ENCODE measurements around the gene RSAD1. TPM values are rescaled to one million over a fixed set of nuclear protein-coding genes. Genes with fewer than 3 reads are reported as not detected.

The RSAD1 gene
- total RNA-seq, 1 donor from 2014 or later: 42.4 TPM

- Mint-ChIP-seq H3K4me3 (no peak overlapping the region), H3K4me1 (peaks cover 11% of the 10 kb centered on the region), H3K36me3 (ENCODE audit: low read depth) (no peaks in the 10 kb centered on the region), H3K27ac (ENCODE audit: unreplicated experiment) (no peak overlapping the region), H3K9me3 (no peaks in the 10 kb centered on the region), H3K27me3 (ENCODE audit: low read depth) (peaks cover 72% of the 10 kb centered on the region)
- no peak for DNase-seq (ENCODE audit: low read depth, low spot score)
- TF ChIP-seq CTCF (conservative IDR thresholded peaks at IDR 0.05): no peak
Observed at GRCh38 chr17:50531428-50532025, 52.9 kb downstream of the RSAD1 start.

- TF ChIP-seq CTCF (conservative IDR thresholded peaks at IDR 0.05): no peak
- Mint-ChIP-seq H3K9me3 (no peaks in the 10 kb centered on the region), H3K36me3 (ENCODE audit: low read depth) (no peaks in the 10 kb centered on the region), H3K27ac (ENCODE audit: unreplicated experiment) (no peak within 1 kb of the TSS), H3K4me3 (no peak within 1 kb of the TSS), H3K4me1 (peaks cover 11% of the 10 kb centered on the region), H3K27me3 (ENCODE audit: low read depth) (peaks cover 72% of the 10 kb centered on the region)
- DNase-seq (ENCODE audit: low read depth, low spot score): no peak
Observed at GRCh38 chr17:50532452-50533024, 53.9 kb downstream of the RSAD1 start, which contains the start of gene EPN3. Gene EPN3, plus strand, starts transcription at chr17:50532735. Its CDS starts 3,822 bp downstream, at chr17:50536557.

GRCh38 chr17:50533185-50533584 lies 54.5 kb downstream of the RSAD1 start:
- Mint-ChIP-seq H3K27me3 (ENCODE audit: low read depth) (peaks cover 72% of the 10 kb centered on the region), H3K9me3 (no peaks in the 10 kb centered on the region), H3K4me3 (no peak overlapping the region), H3K4me1 (peaks cover 12% of the 10 kb centered on the region), H3K36me3 (ENCODE audit: low read depth) (no peaks in the 10 kb centered on the region), H3K27ac (ENCODE audit: unreplicated experiment) (no peak overlapping the region)
- DNase-seq (ENCODE audit: low read depth, low spot score): no peak
- TF ChIP-seq CTCF (conservative IDR thresholded peaks at IDR 0.05): no peak

- Mint-ChIP-seq H3K27ac (ENCODE audit: unreplicated experiment) (no peak overlapping the region), H3K9me3 (no peaks in the 10 kb centered on the region), H3K4me3 (no peak overlapping the region), H3K27me3 (ENCODE audit: low read depth) (peaks cover 69% of the 10 kb centered on the region), H3K36me3 (ENCODE audit: low read depth) (no peaks in the 10 kb centered on the region), H3K4me1 (peaks cover 16% of the 10 kb centered on the region)
- no peak for TF ChIP-seq CTCF (conservative IDR thresholded peaks at IDR 0.05)
- DNase-seq (ENCODE audit: low read depth, low spot score): no peak
Observed at GRCh38 chr17:50533720-50534148, 55.1 kb downstream of the RSAD1 start.

GRCh38 chr17:50534222-50534978 lies 55.7 kb downstream of the RSAD1 start:
- DNase-seq (ENCODE audit: low read depth, low spot score): no peak
- Mint-ChIP-seq H3K36me3 (ENCODE audit: low read depth) (no peaks in the 10 kb centered on the region), H3K27ac (ENCODE audit: unreplicated experiment) (no peak overlapping the region), H3K4me3 (no peak overlapping the region), H3K27me3 (ENCODE audit: low read depth) (peaks cover 65% of the 10 kb centered on the region), H3K9me3 (no peaks in the 10 kb centered on the region), H3K4me1 (peaks cover 20% of the 10 kb centered on the region)
- peak; percentile 59 for TF ChIP-seq CTCF (conservative IDR thresholded peaks at IDR 0.05)

Measured in neural crest cell (in vitro differentiated cells).